NCI-H460 (cell line): ENCODE measurements around the gene GRIK2. TPM values are rescaled to one million over a fixed set of nuclear protein-coding genes. Genes with fewer than 3 reads are reported as not detected.

ENCODE experiments used
- DNase-seq: peaks from one replicate; pipeline ENCODE4 v3.0.0-alpha.2; 2016; ENCODE audit warnings: low read depth; ENCODE audit errors: extremely low read depth
- total RNA-seq: library from RNA; depleted of rRNA; stranded (reverse); fragments of >200 nt; shearing (Covaris generic); gene quantifications from 2 replicates; pipeline ENCODE4 v1.2.3, GENCODE V29; 2014

GRIK2 gene
- total RNA-seq, 1 experiment from 2014 or later = not detected

DNA sequence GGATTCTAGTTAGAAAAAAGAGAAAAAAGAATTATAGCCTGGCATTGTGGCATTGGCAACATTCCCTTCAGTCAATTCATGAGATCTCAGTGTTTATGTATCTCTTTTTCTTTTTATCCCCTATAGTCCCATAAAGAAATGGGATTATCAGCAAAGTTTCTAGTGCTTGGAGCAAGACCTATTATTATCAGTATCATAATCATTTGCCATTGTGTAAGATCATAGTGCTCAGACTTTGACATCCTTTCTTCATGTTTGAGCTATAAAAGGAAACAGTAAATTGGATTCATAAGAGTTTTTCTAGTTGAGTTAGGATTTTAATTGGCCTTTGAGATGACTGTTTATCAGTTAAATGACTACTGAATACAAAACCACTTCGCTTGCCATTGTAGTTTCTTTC is 295.6 kb downstream of the GRIK2 start:
- DNase-seq = no peak

DNA sequence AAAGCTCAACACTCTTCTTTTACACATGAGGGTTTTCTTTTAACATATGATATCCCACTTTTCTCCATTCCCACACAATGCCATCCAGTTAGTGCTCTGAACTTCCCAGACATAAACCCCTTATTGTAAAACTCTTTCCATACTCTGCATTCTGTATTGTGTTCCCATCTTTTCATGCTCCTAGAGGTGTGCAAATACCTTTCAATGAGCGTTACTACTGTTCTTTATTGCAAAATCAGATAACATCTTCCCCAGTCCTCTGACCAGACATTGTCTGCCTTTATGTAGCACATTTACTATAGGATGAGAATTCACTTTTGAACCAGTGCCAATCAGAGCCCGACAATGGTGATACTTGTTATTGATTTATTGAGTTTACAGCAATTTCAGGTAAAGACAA is 296.2 kb downstream of the GRIK2 start:
- no peak for DNase-seq

DNA sequence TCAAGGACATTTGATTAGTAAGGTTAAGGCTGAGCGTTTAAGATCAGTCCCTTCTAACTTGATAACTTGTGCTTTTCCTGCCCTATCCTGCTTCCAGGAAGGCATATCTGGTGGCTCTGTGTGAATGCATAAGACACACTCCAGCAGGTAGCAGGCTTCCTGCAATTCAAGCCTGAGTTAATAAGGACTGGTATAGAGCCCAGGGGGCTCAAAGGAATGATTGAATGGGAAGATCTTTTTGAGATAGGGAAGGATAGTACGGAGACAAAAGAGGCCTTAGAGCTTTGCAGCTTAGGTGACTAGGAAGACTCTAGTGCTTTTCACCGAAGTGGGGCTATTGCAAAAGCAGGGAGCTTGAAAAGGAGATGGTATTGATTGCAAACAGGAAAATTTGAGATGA is 307.1 kb downstream of the GRIK2 start:
- DNase-seq = no peak

DNA sequence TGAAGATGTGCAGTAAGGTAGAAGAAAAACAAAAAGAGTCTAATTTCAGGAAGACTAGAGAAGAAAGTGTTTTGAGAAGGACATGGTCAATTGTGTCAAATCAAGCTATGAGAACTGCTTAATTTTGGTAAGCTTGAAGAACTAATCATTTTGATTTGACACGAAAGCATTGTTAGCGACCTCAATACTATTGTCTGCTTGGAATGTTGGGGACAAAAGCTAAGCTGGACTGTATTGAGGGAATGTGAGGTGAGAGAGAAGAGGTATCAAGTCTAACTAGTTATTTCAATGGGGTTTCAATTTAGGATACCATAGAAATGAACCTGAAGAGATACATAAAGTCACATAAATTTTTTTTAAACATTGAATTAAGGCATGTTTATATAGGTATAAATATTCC is 309.8 kb downstream of the GRIK2 start:
- DNase-seq = no peak

DNA sequence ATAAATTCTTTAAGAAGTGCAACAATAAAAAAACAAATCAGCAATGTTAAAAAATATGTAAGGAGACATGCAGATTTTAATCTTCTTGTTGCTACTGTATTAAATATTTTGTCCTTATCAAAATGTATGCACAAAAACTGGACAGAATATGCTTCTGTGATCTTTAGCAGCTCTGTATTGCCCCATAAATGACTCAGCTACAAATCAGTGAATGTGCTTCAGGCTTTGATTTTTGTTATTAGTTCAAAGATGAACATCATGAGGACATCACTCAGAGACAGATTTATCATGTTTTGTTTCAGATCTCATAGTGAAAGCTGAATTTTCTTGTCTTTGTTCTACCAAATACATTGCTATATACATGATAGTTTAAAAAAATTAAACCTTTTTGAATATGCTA is 312.4 kb downstream of the GRIK2 start:
- DNase-seq = no peak

DNA sequence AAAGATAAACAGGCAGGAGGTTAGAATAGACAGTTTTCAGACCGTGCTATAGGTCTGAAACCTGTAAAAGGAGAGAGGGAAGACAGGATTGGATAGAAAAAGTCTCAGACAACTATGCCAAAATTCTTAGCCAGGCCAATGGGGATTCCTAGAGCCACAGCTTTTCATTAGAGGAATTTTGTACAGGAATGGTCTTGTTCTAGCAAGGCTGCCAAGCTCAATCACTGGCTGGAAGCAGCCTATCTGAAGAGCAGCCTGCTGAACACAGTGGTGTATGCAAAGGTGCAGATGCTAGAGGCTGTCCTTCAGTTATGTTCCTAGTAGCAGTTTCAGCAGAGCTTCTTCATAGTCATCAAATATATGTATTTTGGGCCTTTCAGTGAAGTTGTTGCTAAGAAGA is 313.1 kb downstream of the GRIK2 start:
- no peak for DNase-seq

DNA sequence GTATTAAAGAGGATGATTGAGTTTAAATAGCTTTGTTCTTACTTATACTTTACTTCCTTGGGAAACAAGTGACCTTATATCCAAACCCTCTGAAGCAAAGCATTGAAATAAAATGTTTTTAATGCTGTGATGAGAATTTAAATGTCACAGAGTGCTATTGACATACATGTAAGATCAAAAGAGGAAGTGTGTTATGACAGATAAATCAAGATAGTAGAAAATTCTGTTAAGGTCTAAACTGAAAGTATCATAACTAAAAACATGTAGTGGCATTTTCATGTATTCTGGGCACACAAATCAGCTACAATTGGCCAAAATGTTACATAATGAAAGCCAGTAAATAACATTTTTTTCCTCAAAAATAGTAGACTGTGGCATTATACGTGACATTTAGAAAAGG is 318.0 kb downstream of the GRIK2 start:
- no peak for DNase-seq

DNA sequence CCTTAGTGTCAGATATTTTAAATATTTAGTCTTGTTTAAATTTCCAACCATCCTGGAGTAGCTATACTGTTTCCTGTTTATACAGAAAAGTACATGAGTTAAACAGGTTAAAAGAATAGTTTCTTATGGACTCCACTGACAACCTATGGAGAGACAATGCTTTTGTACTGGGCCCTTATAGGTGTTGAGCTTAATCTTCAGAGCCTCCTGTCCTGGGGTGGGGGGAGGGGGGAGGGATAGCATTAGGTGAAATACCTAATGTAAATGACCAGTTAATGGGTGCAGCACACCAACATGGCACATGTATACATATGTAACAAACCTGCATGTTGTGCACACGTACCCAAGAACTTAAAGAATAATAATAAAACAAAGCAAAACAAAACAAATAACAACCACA is 322.9 kb downstream of the GRIK2 start:
- no peak for DNase-seq

DNA sequence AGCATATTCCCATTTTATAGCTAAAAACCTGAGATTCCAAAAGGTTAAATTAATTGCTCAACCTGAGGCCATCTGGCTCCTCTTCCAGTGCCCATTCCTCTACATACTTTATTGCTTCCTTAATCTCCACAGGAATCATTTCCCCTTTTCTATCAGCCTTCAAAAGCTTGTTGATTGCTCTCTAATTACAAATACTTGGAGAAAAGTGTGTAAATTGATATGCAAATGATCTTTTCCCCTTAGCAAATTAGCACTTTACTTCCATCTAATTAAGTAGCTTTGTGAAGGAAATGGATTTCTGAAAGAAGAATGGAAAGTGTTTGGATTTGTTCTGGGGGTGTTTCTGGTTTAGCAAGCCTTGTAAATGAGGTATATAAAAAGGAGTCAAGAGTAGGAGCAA is 323.3 kb downstream of the GRIK2 start:
- no peak for DNase-seq

DNA sequence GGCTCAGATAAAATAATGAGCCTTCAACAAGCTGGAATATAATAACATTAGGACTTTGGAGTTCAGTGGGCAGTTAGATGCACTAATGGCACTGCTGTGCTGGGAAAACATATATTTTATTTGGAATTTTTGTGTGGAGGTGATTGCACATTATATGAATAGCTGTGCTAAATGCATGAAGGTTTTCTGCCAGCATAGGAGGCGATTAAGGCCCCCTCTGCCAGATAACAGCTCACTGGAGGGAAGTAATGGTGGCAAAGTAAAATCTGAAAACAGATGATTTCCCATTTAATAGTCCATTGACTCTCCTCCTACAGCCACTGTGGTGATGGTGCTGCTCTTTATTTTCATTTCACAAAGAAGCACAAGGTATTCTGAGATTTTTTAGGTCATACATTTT is 326.0 kb downstream of the GRIK2 start:
- no peak for DNase-seq

DNA sequence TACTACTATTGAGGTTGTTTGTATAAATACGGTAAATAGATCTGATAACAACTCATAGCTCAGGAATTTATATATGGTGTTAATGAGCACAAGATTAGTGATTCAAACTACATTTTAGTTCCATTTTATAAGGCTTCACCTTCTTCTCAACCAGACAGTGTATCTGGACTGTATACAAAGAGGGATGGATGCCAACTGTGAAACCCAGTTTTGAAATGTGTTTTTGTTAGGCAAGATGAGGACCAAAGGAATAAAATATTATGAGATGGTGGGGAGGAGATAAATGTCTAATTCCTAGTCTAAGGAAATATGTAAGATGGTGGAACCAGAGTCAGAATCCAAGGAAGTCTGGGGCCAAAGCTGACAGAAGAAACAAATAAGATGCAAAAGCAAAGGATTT is 329.0 kb downstream of the GRIK2 start:
- no peak for DNase-seq

DNA sequence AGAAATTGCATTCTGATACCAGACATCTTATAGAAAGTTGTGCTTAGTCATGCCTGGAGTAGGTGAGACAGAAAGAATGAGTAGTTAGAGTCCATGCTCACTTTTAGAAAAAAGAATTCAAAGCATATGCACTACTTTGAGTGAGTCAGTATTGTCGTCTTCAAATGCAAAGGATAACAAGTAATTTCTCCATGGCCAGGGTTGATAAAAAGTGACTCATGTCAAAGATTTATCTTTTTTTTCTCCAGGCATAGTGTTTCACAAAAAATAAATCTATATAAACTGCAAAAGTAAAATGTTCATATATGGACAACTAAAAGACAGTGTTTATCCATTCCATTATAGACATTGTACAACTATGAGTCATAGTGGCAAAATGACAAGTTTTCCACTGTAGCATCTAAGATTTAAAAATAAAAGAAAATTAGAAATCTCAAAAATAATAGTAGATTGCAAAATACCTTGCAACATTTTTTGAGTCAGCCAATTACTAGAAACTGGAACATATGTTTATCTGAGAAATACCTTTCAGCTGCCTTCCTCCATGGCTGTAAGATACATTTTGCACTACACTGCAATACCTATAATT is 329.6 kb downstream of the GRIK2 start:
- DNase-seq = no peak

DNA sequence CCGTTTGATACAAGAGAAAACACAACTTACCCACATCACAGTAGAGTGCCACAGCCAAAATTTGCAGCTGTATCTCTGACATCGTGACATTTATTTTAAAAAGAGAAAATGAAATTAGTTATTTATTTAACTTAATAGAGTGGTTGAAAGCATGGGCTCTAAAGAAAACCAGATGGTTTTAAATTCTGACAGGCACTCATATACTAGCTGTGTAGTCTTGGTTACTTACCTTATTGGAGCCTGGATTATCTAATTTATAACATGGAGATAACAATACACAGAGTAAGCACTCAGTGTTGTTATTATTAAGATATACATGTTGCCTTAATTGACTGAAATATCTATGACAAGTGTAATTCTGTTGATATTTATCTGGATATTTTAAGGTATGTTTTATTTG is 334.9 kb downstream of the GRIK2 start:
- no peak for DNase-seq

DNA sequence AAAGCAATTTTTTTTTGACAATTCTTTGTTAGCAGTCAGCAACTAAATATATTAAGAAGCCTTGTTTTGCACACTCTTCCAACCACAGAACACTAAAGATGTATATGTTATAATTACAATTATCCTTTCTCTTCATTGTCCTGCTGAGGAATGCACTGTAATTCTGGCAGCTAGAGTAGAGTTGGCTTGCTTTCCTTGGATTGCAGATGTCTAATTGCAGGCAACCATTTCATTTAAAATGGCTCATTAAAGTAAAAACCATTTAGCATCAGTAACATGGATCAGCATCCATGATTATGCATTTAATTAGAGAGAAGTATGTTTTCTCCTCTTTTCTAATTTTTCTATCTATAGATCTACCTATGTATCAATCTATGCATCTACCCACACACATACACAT is 335.4 kb downstream of the GRIK2 start:
- no peak for DNase-seq

DNA sequence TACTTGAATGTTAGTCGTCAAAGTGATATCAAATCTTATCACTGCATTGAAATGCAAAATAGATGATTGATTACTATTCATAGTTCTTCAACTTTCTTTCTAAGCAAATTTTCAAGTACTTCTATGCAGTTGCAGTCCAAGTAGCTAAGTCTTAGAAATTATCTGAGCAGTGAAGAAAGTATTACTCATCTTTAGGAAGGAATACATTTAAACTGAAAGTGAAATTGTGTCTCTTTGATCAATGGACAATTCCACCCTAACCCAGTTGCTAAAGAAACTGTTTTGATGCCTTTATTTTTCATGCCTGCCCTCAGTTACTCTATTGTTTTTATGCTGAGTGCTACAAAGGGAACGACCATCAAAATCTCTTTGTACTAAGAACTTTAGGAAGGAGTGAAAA is 337.4 kb downstream of the GRIK2 start:
- DNase-seq = no peak

DNA sequence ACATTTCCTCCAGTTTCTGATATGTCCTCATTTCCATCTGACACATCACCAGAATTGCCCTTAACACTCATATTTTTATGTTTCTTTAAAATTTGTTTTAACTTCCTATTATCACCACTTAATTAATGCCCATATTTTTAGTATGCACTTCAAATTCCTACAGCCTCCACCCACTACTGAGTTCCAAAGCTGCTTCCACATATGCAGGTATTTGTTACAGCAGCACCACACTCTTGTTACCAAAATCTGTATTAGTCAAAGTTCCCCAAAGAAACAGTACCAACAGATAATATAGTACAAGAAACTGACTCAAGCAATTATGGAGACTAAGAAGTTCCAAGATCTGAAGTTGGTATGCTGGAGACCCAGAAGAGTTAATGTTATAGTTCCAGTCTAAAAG is 340.4 kb downstream of the GRIK2 start:
- no peak for DNase-seq

DNA sequence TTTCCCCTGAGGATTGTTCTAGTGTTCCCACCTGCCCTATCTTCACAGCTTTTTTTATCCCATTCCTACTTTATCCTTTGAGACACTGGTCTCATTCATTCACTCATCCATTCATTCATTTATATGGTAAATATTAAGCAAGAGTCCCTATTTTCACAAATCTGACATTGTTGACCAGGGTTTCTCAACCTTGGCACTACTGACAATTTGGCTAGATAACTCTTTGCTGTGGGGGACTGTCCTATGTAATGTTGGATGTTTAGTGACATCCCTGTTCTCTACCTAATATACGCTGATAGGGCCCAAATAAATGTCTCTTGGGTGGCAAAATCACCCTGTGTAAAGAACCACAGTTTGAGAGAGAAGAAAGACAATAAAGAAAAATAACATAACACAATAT is 345.0 kb downstream of the GRIK2 start:
- no peak for DNase-seq

DNA sequence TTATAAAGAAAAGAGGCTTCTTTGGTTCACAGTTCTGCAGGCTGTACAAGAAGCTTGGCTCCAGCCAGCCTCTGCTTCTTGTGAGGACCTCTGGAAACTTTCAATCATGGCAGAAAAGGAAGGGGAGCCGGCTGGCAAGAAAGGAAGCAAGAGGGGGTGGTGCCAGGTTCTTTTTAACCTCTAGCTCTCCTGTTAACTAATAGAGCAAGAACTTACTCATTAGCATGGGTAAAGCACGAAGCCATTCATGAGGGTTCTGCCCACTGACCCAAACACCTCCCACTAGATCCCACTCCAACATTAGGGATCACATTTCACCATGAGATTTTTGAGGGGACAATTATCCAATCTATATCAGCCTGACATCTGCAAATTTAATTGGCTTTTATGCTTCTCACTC is 347.1 kb downstream of the GRIK2 start:
- DNase-seq = no peak

DNA sequence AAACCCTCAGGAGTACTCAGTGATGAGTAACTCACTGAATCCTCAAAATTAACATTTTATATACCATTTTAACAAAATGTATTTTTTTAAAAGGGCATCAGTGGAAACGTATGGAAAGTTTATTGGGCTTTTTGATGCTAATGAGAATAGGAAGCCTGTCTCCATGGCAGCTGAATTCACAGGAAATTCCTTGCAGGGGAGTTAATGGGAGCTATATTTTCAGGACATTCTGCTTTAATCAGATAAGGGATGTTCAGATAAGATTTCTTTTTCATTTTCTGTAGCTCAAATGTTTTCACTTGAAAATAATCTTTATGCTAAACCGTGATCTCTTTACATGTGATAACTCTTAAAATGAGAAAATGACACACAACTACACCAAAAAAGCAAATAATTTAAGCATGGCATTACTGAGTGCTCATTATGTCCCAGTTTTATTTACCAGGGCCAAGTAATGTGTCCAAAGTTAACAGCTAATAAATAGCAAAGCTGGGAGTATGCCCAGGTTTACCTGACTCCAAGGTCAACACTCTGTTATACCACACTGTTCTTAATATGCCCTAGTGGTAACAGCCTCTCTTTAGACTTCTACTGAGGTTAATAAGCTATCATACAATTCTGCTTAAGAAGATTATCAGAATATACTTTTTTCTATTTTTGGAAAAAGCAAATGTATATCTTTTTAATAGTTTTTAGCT is 348.1 kb downstream of the GRIK2 start:
- no peak for DNase-seq

DNA sequence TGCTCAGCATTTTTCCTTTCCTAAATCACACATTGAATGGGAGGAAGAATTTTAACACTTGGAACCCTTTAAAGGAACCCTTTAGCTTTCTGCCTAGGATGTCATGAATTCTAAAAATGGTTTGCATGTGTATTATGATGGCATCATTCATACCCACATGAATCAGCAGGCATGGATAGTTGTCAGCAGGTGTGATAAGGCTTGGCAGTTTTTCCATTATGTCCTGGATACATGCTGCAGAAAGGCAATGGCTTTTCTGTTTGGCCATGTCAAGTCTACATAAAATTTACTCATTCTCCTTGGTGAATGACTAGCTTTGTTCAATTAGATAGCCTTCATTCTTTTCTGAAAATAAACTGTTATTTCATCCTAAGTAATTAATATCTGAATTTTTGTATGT is 353.7 kb downstream of the GRIK2 start:
- DNase-seq = no peak

DNA sequence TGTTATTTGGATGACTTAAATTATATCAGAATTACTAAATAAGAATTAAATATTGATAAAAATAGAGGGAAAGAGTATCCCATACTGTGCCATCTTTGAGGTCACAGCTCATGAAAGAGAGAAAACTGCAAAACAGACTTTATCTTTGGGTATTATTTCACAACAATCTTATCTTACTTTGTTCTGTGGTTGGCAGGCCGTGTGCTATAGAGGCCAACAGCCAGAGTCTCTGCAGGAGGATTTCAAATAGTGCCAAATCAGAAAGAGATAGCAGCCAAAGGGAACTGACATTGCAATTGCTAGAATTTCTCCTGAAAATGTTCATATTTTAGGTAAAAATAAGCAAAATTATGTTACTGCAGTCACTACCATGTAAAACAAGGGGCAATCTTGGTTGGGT is 354.2 kb downstream of the GRIK2 start:
- DNase-seq = no peak

DNA sequence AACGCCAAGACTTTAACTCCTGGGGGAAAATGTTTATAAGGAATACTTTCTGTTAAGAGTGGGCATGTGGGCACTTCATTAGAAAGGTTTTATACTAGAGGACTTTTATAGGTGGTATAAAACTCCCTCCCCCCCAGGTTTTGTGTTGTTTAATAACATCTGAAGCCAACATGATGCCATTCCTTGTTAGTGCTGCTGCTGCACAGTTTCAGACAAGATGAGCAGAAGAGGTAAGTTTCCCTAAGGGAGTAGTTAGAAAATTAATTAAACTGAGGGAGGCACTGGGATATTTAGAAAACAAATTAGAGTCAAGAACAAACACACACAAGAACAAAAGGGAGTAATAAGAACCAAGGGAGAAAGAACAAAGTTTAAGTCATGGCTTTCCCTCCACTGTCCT is 362.4 kb downstream of the GRIK2 start:
- no peak for DNase-seq

DNA sequence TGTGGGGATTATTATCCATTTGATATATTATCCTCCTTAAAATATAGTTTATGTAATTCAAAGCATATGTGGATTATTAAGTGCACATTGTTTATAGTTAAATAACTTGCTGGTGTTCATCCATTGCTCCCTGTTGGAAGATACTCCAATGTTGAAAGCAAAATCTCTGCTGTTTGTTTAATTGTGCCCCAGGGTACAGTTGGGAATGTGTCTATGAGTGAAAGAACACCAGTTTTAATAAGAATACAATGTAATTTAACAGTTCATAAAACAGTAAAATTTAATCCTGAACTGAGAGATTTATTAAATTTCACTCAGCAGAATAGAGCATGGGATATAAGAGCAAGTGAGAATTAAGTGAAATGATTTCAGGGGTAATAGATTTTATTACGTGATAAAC is 364.9 kb downstream of the GRIK2 start:
- no peak for DNase-seq
